Measurements from ENCODE around the gene IGF1R.
A peak's percentile ranks its signal among the peaks of the same experiment; 100 is the strongest.

The IGF1R gene

DNA sequence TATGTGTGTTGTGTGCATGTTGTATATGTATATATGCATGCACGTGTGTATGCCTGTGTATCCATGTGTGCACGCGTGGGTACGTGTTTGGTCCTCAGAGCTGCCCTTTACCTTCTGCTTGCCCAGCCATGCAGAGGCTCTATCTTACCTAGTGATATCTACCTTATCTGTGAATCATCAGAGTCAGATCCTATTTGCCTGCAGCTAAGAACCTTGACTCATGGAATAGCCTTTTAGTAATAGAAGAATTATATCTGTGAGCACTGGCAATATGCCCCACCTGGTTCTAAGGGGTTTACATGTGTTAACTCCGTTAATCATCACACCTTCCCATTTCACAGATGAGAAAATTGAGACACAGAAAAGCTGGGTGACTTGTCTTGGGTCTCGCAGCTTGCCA is 348.3 kb downstream of the IGF1R start:
- H3K9me3 ChIP-seq (ENCODE audit: severe bottlenecking) = no peaks in the 10 kb centered on the region
- TF ChIP-seq, protein P1, sequence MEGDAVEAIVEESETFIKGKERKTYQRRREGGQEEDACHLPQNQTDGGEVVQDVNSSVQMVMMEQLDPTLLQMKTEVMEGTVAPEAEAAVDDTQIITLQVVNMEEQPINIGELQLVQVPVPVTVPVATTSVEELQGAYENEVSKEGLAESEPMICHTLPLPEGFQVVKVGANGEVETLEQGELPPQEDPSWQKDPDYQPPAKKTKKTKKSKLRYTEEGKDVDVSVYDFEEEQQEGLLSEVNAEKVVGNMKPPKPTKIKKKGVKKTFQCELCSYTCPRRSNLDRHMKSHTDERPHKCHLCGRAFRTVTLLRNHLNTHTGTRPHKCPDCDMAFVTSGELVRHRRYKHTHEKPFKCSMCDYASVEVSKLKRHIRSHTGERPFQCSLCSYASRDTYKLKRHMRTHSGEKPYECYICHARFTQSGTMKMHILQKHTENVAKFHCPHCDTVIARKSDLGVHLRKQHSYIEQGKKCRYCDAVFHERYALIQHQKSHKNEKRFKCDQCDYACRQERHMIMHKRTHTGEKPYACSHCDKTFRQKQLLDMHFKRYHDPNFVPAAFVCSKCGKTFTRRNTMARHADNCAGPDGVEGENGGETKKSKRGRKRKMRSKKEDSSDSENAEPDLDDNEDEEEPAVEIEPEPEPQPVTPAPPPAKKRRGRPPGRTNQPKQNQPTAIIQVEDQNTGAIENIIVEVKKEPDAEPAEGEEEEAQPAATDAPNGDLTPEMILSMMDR (IDR thresholded peaks at IDR 0.05; ENCODE audit: poor library complexity, severe bottlenecking) = no peak
- no peak for DNase-seq (ENCODE audit: low spot score)
- no peak overlapping the region for H3K4me3 ChIP-seq (ENCODE audit: severe bottlenecking)
- no peak overlapping the region for H3K27ac ChIP-seq (ENCODE audit: poor library complexity, severe bottlenecking)
- H3K36me3 ChIP-seq (ENCODE audit: low read depth) = no peaks in the 10 kb centered on the region
- H3K27me3 ChIP-seq (ENCODE audit: insufficient read depth, poor library complexity, severe bottlenecking) = peaks cover 3% of the 10 kb centered on the region
- H3K4me1 ChIP-seq (ENCODE audit: insufficient read depth, poor library complexity, severe bottlenecking) = no peaks in the 10 kb centered on the region
- peak; percentile 92 for ATAC-seq (ENCODE audit: low read depth)

DNA sequence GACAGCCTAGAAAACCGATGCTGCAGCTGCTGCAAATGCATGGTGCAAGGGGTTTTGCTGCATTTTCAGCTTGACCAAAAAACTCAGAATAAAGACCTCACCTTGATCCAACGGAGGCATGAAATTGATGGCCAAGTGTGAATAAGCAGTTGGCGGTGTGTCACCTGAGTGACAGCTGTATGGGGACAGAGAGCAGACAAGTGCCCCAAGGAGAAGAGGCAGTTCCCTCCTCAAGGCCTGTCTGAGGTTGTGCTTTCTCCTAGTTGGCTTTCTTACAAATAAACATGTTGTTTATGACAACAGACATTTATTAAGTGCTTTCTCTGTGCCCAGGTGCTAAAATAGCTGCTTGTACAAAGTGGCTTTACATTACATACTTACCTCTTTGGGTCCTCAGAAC is 349.0 kb downstream of the IGF1R start:
- Histone ChIP-seq H3K4me1 (ENCODE audit: insufficient read depth, poor library complexity, severe bottlenecking) (no peaks in the 10 kb centered on the region), H3K27me3 (ENCODE audit: insufficient read depth, poor library complexity, severe bottlenecking) (peaks cover 2% of the 10 kb centered on the region), H3K9me3 (ENCODE audit: severe bottlenecking) (no peaks in the 10 kb centered on the region), H3K36me3 (ENCODE audit: low read depth) (no peaks in the 10 kb centered on the region), H3K27ac (ENCODE audit: poor library complexity, severe bottlenecking) (no peak overlapping the region), H3K4me3 (ENCODE audit: severe bottlenecking) (no peak overlapping the region)
- ATAC-seq (ENCODE audit: low read depth) = no peak
- DNase-seq (ENCODE audit: low spot score) = no peak
- TF ChIP-seq, protein P1 (IDR thresholded peaks at IDR 0.05; ENCODE audit: poor library complexity, severe bottlenecking) = no peak

DNA sequence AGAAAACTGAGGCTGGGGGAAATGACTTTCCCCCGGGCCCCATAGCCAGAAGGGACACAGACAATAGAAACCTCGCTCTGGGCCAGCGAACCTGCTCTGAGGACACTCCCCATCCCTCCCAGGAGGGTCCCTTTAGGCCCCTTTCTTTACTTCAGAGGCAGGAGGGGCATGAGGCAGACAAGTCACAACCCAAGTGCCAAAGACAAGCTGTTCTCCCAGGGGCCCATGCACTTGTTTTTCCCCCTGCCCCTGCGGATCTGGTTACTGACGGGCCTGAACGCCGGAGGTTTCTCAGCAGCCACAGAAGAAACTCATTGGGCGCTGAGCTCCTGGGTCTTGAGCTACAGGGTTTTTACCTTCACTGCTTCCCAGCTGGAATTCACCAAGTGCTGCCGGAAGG is 349.4 kb downstream of the IGF1R start:
- H3K4me1 ChIP-seq (ENCODE audit: insufficient read depth, poor library complexity, severe bottlenecking) = no peaks in the 10 kb centered on the region
- no peak for ATAC-seq (ENCODE audit: low read depth)

DNA sequence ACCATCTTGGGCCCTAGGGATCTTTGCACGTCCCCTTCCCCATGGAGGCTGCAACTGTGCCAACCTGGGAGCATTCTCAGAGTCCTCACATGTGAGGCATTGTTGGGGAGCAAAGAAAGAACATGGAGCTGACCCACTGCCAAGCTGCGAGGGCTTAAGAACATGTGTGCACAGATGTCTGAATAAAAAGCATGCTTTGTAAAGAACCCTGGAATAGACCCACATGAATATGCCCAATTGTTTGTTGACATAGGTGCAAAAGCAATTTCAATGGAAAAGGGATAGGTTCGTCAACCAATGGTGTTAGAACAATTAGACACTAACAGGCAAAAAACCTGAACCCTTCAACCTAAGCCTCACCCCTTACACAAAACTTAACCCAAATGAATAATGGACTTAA is 349.9 kb downstream of the IGF1R start:
- Histone ChIP-seq H3K36me3 (ENCODE audit: low read depth) (no peaks in the 10 kb centered on the region), H3K9me3 (ENCODE audit: severe bottlenecking) (no peaks in the 10 kb centered on the region), H3K27ac (ENCODE audit: poor library complexity, severe bottlenecking) (no peak overlapping the region), H3K27me3 (ENCODE audit: insufficient read depth, poor library complexity, severe bottlenecking) (no peaks in the 10 kb centered on the region), H3K4me3 (ENCODE audit: severe bottlenecking) (no peak overlapping the region), H3K4me1 (ENCODE audit: insufficient read depth, poor library complexity, severe bottlenecking) (no peaks in the 10 kb centered on the region)
- ATAC-seq (ENCODE audit: low read depth) (no peak), DNase-seq (ENCODE audit: low spot score) (no peak)
- TF ChIP-seq, protein P1 (IDR thresholded peaks at IDR 0.05; ENCODE audit: poor library complexity, severe bottlenecking) = no peak

More for the DNA sequence above, 349.4 kb downstream of the IGF1R start:
- Histone ChIP-seq H3K9me3 (ENCODE audit: severe bottlenecking) (no peaks in the 10 kb centered on the region), H3K4me3 (ENCODE audit: severe bottlenecking) (no peak overlapping the region), H3K36me3 (ENCODE audit: low read depth) (no peaks in the 10 kb centered on the region), H3K27ac (ENCODE audit: poor library complexity, severe bottlenecking) (no peak overlapping the region), H3K27me3 (ENCODE audit: insufficient read depth, poor library complexity, severe bottlenecking) (peaks cover 2% of the 10 kb centered on the region)
- TF ChIP-seq, protein P1 (IDR thresholded peaks at IDR 0.05; ENCODE audit: poor library complexity, severe bottlenecking) = no peak
- no peak for DNase-seq (ENCODE audit: low spot score)

DNA sequence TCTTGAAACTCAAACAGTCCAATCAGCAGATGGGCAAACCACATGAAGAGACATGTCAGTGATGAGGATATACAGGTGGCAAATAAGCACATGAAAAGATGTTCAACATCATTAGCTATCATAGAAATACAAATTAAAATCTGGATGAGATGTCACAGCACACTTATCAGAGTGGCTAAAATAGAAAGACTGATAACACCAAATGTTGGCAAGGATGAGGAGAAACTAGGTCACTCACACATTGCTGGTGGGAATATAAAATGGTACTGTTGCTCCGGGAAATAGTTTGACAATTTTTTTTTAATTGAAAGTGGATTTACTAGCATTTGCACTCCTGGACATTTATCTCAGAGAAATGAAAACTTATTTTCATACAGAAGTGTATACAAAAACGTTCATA is 350.9 kb downstream of the IGF1R start:
- Histone ChIP-seq H3K27me3 (ENCODE audit: insufficient read depth, poor library complexity, severe bottlenecking) (no peaks in the 10 kb centered on the region), H3K36me3 (ENCODE audit: low read depth) (no peaks in the 10 kb centered on the region), H3K4me3 (ENCODE audit: severe bottlenecking) (no peak overlapping the region), H3K27ac (ENCODE audit: poor library complexity, severe bottlenecking) (no peak overlapping the region), H3K9me3 (ENCODE audit: severe bottlenecking) (no peaks in the 10 kb centered on the region), H3K4me1 (ENCODE audit: insufficient read depth, poor library complexity, severe bottlenecking) (no peaks in the 10 kb centered on the region)
- DNase-seq (ENCODE audit: low spot score) (no peak), ATAC-seq (ENCODE audit: low read depth) (no peak)
- TF ChIP-seq, protein P1 (IDR thresholded peaks at IDR 0.05; ENCODE audit: poor library complexity, severe bottlenecking) = no peak
